GM19397 (cell line): Measurements from ENCODE around the gene CLEC3A.
"Not testable (repeated sequence)": the region's sequence is repeated elsewhere in the genome, so short reads cannot be mapped to it uniquely, and the experiment has no call there.

Experiments
- ATAC-seq: cut with Tn5 transposase; IDR thresholded peaks from one replicate; pipeline ENCODE4 v1.9.1; 2021; ENCODE audit warnings: mild to moderate bottlenecking, moderate library complexity; ENCODE audit not compliant: unreplicated experiment

CLEC3A gene

DNA sequence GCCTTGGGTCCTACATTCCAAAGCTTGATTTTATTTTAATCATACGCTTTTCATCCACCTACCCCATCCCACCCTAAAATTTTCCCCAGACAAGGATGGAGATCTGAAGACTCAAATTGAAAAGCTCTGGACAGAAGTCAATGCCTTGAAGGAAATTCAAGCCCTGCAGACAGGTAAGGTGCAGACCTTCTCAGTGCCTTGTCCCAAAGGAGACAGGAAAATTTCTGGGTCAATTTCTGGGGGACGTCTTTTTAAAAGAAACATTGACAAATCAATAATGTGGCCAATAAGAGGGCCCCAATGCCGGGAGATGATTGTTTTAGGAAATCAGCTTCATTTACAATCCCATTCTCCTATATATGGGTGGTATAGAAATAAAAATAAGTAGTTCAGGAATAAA is 5.7 kb downstream of the CLEC3A start:
- no peak for ATAC-seq

DNA sequence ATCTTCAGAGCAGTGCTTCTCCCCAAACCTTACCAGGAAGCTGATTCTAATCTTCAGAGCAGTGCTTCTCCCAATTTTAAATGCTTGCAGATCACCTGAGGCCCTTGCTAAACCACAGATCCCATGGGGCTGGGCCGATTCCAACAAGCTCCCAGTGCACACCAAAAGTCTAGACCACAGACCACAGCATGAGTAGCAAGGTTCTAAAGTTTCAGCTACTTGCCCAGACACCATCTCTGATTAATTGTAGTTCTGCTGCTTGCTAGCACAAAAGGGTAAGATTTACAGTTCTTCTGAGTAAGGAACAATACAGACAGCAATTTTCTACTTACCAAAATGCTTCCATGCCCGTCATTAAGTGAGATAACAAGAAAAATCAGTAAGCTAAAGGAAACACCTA is 12.2 kb downstream of the CLEC3A start:
- no peak for ATAC-seq

DNA sequence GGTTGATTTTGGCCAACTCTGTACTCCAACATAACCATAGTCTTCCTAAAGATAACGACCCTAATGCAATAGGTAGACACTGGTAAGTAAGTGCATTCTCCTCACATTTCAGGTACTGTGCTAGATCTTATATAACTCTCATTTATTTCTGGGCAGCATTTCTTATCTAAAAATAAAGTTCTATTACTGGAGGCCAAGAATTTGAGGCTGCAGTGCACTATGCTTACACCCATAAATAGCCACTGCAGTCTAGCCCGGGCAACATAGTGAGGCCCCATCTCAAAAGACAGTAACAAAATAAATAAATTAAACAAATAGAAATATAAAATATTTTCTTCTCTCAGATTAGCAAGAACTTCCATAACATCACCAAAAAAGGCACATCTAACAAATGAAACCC is 12.7 kb downstream of the CLEC3A start:
- ATAC-seq, result no peak

DNA sequence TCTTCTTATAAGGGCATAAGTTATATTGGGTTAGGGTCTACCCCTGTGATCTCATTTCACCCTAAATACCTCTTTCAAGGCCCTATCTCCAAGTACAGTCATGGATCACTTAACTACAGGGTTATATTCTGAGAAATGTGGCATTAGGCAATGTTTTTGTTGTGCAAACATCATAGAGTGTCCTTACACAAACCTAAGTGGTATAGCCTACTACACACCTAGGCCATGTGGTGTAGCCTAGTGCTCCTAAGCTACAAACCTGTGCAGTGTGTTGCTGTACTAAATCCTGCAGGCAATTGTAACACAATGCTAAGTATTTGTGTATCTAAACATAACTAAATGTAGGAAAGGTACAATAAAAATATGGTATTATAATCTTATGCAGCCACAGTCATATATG is 18.0 kb downstream of the CLEC3A start:
- ATAC-seq, result no peak

DNA sequence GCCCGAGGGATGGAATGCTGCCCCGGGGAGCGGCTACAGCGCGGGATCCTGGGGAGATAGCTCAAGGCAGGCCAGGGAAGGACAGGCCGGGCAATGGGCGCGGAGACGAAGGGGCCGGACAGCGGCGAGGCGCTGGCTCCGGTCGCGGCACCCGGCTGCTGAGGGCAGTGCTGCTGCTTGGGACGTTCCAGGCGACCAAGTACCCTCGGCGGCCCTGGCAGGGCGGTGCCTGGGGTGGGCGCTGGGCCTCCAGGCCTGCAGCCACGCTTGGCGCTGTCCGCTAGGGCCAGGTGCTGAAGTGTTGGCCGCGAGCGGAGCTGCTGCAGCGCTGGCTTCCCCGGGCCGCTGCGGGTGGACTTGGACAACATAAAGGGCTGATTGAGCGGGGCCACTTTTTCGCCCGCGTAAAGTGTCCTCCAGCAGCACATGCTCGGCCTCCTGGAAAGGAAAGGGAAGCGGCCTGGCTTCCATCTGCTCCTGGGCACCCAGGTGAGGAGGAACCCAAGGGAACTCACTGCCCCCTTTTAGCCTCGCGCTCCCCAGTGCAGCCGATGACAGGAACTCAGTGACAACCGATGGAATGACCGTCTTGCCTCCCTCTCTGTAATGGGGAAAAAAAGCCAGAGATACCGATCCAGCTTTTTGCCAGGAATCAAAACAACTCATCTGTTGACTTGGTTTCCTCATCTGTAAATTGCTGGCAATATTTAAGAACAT is 23.7 kb downstream of the CLEC3A start:
- ATAC-seq, result no peak

DNA sequence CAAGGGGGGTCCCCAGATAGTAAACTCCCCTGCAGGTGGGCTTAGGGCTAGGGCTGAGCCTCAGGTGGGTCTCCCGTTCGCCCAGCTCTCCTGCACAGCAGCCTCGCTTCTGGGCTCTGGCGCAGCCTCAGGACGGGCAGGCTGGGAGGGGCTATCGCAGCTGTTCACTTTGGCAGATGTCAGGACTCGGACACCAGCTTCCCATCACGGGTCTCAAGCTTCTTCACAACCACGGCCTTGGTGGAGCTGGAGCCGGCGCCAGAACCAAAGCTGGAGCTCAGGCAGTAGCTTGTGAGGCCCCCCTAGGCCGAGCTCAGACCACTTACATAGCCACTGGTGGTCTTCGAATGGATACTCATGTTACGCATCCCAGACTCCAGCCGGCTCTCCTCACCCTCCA is 26.0 kb downstream of the CLEC3A start:
- no peak for ATAC-seq

DNA sequence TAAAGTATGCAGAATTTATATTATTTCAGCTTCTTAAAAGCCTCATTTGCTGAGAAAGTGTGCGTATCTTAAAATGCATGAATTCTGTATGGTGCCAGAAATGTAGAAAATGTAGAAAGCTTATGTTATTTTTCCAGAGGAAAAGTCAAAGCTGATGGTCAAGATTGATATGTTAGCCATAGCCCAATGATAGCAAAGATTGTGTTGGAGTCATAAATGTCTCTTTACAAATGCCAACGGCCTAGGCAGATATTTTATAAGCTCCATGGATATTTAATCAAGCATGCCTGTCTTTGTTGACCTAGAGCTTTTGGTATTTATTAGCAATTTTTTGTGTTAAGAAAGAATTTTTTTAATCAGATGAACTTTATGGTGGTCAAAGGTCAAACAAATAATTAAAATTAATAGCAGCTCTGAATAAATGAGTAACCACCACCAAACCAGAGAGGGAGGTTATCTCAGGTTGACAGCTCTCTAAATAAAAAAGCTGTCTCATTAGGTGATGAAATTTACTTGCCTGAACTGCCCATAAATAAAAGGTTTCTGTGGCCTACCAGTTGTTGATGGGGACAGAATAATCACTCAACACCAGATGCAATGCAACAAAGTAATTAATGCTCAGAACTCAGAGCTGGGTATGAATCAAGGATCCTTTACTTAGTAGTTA is 28.5 kb downstream of the CLEC3A start:
- no peak for ATAC-seq

DNA sequence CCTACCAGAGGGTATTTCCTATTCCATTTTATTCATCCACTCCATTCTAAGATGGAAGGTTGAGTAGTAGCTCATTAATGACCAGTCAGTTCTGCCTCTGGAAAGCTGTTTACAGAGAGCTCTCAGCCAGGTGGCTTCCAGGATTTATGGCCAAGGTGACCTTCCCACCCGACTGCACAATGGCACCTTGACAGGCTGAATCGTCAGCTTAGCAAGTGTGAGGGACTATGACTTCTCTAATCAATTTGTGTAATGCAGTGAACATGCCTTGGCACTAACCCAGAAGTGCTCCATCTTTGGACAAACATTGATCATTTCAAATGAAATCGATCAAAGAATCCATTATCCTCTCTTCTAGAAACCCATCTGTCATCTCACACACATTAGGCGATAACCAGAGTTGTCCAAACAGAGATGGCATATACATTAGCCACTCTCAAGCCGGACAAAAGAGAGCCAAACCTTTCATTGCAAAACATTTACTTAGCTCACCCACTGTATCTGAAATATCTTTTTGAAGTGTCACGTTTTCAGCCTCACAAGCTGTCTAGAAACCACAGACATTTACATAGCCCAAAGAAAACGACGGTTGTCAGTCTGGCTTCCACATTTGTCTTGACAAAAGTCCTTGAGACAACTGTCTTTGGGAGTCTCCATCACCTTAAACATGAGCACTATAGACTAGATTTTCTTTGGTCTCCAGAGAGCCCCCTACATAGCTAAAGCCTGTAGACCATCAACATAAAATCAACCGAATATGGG is 35.6 kb downstream of the CLEC3A start:
- no peak for ATAC-seq

DNA sequence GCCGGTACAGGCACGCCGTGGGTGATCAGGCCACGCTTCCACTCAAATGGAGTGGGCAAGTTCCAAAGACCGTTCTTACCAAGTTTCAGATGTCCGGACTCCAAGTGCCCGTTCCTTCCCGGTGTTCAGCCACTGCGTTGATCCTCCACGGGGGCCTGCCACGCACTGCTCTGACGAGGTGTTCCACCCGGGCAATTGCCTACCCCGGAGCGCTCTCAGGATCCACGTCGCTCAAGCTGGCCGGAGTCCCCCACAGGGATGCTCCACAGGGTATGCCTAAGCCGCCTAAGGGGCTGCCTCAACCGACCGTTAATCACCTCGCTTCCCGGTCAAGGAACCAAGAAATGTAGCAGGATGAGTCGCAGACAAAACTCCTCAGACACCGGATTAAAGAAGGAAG is 37.5 kb downstream of the CLEC3A start:
- not testable (repeated sequence) for ATAC-seq

DNA sequence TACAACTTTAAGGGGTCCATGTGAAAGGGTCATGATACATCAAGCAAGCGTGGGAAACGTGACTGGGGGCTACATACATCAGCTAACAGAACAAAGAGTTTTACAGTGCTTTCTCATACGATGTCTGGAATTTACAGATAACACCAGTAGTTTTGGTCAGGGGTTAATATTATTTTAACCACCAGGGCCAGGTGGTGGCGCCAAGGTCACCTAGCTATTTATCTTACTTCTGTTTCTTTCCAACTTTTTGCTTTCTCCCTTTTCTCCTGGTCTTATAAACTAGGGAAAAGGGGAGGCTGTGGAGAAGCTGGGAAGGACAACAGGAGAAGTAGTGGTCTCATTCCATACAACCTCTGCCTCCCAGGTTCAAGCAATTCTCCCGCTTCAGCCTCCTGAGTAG is 37.9 kb downstream of the CLEC3A start:
- no peak for ATAC-seq

DNA sequence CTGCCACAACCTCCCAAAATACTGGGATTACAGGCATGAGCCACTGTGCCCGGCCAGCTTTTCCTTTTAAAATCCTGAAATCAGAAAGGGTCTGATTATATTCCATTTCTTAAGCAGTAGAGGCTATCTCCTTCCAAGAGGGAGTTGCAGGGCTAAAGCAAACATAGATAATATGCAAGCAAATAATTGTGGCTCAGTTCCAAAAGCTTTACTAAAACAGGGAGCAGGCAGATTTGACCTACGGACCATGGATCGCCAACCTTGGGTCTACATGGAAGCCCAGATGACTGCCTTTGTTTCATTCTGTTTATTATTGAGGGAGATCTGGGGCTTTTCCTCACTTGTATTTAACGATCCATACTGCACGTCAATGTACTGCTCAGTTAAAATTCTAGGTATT is 38.5 kb downstream of the CLEC3A start:
- ATAC-seq, result no peak

DNA sequence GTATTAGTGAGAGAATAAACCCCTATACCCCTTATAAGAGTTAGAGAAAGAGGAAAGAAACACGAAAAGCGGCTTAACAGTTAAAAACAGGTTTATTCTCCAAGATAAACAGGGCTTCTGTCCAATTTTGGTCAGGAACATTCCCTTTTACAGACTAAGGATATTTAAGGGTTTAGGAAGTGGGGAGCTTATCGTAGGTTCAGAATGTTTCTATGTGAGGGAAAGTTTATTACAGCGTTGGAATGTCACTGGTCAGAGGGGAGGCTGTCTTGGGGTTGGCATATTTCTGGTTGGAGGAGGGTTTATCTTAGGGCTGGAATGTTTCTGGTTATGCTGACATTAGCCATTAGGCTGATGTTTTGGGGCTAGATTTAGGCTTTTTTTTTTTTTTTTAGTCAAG is 43.0 kb downstream of the CLEC3A start:
- no peak for ATAC-seq

DNA sequence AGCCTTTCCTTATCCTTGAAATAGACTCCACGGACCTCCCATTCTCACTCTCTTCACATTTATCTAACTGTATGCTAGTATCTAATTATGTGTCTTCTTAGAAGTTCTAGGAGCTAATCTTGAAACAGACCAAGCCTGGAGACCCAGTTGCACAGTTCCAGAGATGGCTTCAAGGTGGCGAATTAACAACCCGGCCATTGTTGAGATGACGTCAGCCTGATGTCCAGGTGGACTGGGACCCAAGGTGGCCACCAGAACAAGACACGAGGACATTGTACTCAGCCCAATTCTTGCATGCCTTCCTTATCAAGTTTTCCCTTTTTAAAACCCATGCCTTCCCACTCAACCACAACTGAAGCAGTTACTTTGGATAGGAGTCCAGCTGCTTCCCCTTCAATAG is 47.6 kb downstream of the CLEC3A start:
- ATAC-seq, result no peak

DNA sequence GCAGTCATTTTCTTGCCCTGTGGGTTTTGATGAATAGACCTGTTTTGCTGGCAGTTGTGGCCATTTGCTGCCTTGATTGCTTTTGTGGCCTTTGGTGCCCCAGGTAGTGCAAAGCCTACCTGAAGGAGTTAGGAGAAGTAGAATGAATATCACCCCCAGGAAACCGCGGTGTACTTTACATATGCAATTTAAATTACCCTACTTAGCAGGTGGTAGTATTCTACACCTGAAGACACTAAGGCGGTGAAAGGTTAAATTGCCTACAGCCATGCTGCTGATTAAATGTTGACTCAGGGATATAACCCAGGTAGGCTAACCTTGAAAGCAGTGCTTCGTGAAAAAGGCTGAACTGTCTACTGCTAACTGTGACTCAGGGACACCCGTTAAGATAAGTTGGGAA is 49.9 kb downstream of the CLEC3A start:
- ATAC-seq, result no peak

DNA sequence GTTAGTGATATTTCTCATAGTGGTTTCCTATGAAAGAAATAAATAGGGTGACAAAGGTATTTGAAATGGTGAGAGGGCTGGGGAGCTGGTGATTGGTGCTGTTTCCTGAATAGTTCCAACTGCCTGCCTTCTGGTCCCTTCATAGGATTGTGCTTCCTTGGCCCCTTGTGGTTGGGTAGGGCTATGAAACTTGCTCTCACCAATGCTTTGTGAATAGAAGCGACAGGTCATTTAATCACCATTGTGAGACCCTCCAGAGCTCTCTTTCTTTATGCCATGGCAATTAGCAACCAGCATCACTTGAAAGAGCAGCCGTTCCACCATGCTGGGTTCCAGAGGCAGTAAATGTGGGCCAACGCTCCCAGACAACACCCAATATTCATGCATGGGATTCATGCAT is 53.5 kb downstream of the CLEC3A start:
- no peak for ATAC-seq

DNA sequence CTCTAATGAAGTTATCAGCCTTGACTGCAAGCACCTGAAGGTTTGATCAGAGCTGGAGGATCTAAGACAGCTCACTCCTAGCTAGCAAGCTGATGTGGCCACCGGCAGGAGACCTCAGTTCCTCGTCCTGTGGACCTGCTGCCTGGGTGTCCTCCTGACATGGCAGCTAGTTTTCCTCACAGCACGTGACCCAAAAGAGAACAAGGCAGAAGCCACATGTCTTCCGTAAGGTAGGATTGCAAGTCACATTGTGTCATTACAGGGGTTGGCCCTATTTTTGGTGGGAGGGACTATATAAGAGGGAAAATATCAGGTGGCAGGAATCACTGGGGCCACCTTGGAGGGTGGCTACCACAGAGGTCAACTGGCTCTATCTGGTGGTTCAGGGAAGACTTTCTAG is 59.0 kb downstream of the CLEC3A start:
- no peak for ATAC-seq
